Activated CD8-positive, alpha-beta memory T cell treated with anti-CD3 and anti-CD28 coated beads, Interleukin-2, amount 50 U/mL, for 1 hour (primary cell): ENCODE results near the gene COMMD3.

Source experiments
- DNase-seq: peaks from one replicate; pipeline ENCODE4 v3.0.0-alpha.2; 2020; ENCODE audit errors: extremely low read depth

The COMMD3 gene

GRCh38 chr10:22319980-22320558 lies 3.9 kb downstream of the COMMD3 start:
- DNase-seq = no peak

- DNase-seq = no peak
Measured at GRCh38 chr10:22320591-22321155, 4.5 kb downstream of the COMMD3 start, which contains the start of gene BMI1. TSS of gene BMI1 (plus strand) at chr10:22321099. CDS start at chr10:22326450, 5,351 bp downstream.

- no peak for DNase-seq
Measured at GRCh38 chr10:22321156-22321923, 5.2 kb downstream of the COMMD3 start.

- DNase-seq = no peak
Measured at GRCh38 chr10:22321924-22322640, 5.9 kb downstream of the COMMD3 start.

GRCh38 chr10:22322641-22323160 lies 6.5 kb downstream of the COMMD3 start:
- DNase-seq = no peak

- DNase-seq = no peak
Measured at GRCh38 chr10:22323538-22324305, 7.5 kb downstream of the COMMD3 start.

- no peak for DNase-seq
Measured at GRCh38 chr10:22324413-22324812, 8.2 kb downstream of the COMMD3 start.

- no peak for DNase-seq
Measured at GRCh38 chr10:22324893-22325271, 8.7 kb downstream of the COMMD3 start.

GRCh38 chr10:22325272-22326144 lies 9.3 kb downstream of the COMMD3 start:
- peak; percentile 49 for DNase-seq

- DNase-seq = no peak
Measured at GRCh38 chr10:22326145-22326702, 10.0 kb downstream of the COMMD3 start.

GRCh38 chr10:22329150-22329549 lies 13.0 kb downstream of the COMMD3 start:
- no peak for DNase-seq

GRCh38 chr10:22332116-22332692 lies 16.0 kb downstream of the COMMD3 start:
- no peak for DNase-seq

GRCh38 chr10:22333167-22333974 lies 17.2 kb downstream of the COMMD3 start:
- DNase-seq = no peak

GRCh38 chr10:22333975-22334282 lies 17.7 kb downstream of the COMMD3 start:
- no peak for DNase-seq

- no peak for DNase-seq
Measured at GRCh38 chr10:22334414-22335172, 18.4 kb downstream of the COMMD3 start.

- DNase-seq = peak; percentile 44
Measured at GRCh38 chr10:22335173-22335933, 19.2 kb downstream of the COMMD3 start.

GRCh38 chr10:22338185-22338900 lies 22.2 kb downstream of the COMMD3 start:
- DNase-seq = no peak
